ENCODE data around the gene MPPED1.

GRCh38 chr22:43498856-43499253, 87.0 kb downstream of the MPPED1 start:
- TF ChIP-seq, protein P1, sequence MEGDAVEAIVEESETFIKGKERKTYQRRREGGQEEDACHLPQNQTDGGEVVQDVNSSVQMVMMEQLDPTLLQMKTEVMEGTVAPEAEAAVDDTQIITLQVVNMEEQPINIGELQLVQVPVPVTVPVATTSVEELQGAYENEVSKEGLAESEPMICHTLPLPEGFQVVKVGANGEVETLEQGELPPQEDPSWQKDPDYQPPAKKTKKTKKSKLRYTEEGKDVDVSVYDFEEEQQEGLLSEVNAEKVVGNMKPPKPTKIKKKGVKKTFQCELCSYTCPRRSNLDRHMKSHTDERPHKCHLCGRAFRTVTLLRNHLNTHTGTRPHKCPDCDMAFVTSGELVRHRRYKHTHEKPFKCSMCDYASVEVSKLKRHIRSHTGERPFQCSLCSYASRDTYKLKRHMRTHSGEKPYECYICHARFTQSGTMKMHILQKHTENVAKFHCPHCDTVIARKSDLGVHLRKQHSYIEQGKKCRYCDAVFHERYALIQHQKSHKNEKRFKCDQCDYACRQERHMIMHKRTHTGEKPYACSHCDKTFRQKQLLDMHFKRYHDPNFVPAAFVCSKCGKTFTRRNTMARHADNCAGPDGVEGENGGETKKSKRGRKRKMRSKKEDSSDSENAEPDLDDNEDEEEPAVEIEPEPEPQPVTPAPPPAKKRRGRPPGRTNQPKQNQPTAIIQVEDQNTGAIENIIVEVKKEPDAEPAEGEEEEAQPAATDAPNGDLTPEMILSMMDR (IDR thresholded peaks at IDR 0.05), result no peak
- TF ChIP-seq POLR2A (IDR thresholded peaks at IDR 0.05), result no peak

Data from esophagus squamous epithelium (tissue), 4 donors.